Ascending aorta (tissue), 2 donors: ENCODE data around the gene GPHN. TPM values are rescaled to one million over a fixed set of nuclear protein-coding genes. Genes with fewer than 3 reads are reported as not detected.

Experiments used
- DNase-seq, 2 donors: peaks; one replicate each; pipeline ENCODE4 v3.0.0-alpha.2; 2019; ENCODE audit warnings: low spot score in 2 of 2
- H3K27ac ChIP-seq, 2 donors: fragments of 200-600 bp; sonication (generic); one replicate each; pipeline ENCODE4 v1.5.1; 2016 to 2017; ENCODE audit warnings: mild to moderate bottlenecking in 1 of 2
- H3K27me3 ChIP-seq: fragments of 200-600 bp; sonication (generic); one replicate; pipeline ENCODE4 v1.5.1; 2017
- H3K36me3 ChIP-seq, 2 donors: fragments of 200-600 bp; sonication (generic); one replicate each; pipeline ENCODE4 v1.5.1; 2016
- H3K4me1 ChIP-seq, 2 donors: fragments of 200-600 bp; sonication (generic); one replicate each; pipeline ENCODE4 v1.5.1; 2016 to 2017; ENCODE audit warnings: mild to moderate bottlenecking in 1 of 2
- H3K4me3 ChIP-seq, 2 donors: fragments of 200-600 bp; sonication (generic); one replicate each; pipeline ENCODE4 v1.5.1; 2016 to 2017; ENCODE audit warnings: mild to moderate bottlenecking in 1 of 2
- H3K9me3 ChIP-seq, 2 donors: fragments of 200-600 bp; sonication (generic); one replicate each; pipeline ENCODE4 v1.5.1; 2016
- CTCF ChIP-seq, 3 experiments: fragments of 200-600 bp in 2 of 3; fragments of 450-650 bp in 1 of 3; sonication (generic) in 2 of 3; IDR thresholded peaks; one replicate each; pipeline ENCODE4 v1.5.1; 2016 to 2019; ENCODE audit warnings: antibody characterized with exemption in 3 of 3, mild to moderate bottlenecking in 1 of 3, moderate library complexity in 1 of 3
- intact Hi-C: fragments of 100-400 bp; cut with DNase I; formaldehyde crosslinking; loops from one replicate; pipeline ENCODE4 v1.15.1; 2023
- total RNA-seq: library from RNA; depleted of rRNA; stranded (reverse); fragments of >200 nt; gene quantifications from one replicate; pipeline ENCODE4 v1.1.0, GENCODE V29; 2016

The GPHN gene
- total RNA-seq, 1 donor from 2014 or later, result 3.3 TPM

- Histone ChIP-seq H3K27me3 (no peaks in the 10 kb centered on the region), H3K36me3 (peaks cover 0 to 6% of the 10 kb centered on the region in 2 donors), H3K4me3 (no peak overlapping the region), H3K4me1 (no peaks in the 10 kb centered on the region), H3K9me3 (no peaks in the 10 kb centered on the region), H3K27ac (no peak overlapping the region)
- intact Hi-C loops, result no loop called here
- no peak for DNase-seq
- no peak for TF ChIP-seq CTCF (IDR thresholded peaks at IDR 0.05)
Measured at GRCh38 chr14:66998013-66998412, 490.1 kb downstream of the GPHN start.

- intact Hi-C loops, result no loop called here
- H3K4me1 ChIP-seq, result no peaks in the 10 kb centered on the region
Measured at GRCh38 chr14:66999978-67000377, 492.0 kb downstream of the GPHN start.

GRCh38 chr14:67002994-67003753 is 495.2 kb downstream of the GPHN start:
- no peak for TF ChIP-seq CTCF (IDR thresholded peaks at IDR 0.05)
- Histone ChIP-seq H3K9me3 (no peaks in the 10 kb centered on the region), H3K36me3 (peaks cover 0 to 1% of the 10 kb centered on the region in 2 donors), H3K27ac (no peak overlapping the region), H3K4me1 (no peaks in the 10 kb centered on the region), H3K4me3 (no peak overlapping the region), H3K27me3 (no peaks in the 10 kb centered on the region)
- no peak for DNase-seq
- intact Hi-C loops, result no loop called here

More at GRCh38 chr14:66999978-67000377, 492.0 kb downstream of the GPHN start:
- H3K27me3 ChIP-seq, result no peaks in the 10 kb centered on the region
- H3K4me3 ChIP-seq, result no peak overlapping the region
- TF ChIP-seq CTCF (IDR thresholded peaks at IDR 0.05), result no peak
- H3K9me3 ChIP-seq, result no peaks in the 10 kb centered on the region
- DNase-seq, result no peak
- H3K27ac ChIP-seq, result no peak overlapping the region
- peaks cover 0 to 6% of the 10 kb centered on the region in 2 donors for H3K36me3 ChIP-seq

- no peak for DNase-seq
- H3K4me3 ChIP-seq, result no peak overlapping the region
- intact Hi-C loops, result no loop called here
- H3K36me3 ChIP-seq, result no peaks in the 10 kb centered on the region
- no peaks in the 10 kb centered on the region for H3K9me3 ChIP-seq
- no peak overlapping the region for H3K27ac ChIP-seq
- no peaks in the 10 kb centered on the region for H3K4me1 ChIP-seq
- TF ChIP-seq CTCF (IDR thresholded peaks at IDR 0.05), result no peak
- H3K27me3 ChIP-seq, result no peaks in the 10 kb centered on the region
Measured at GRCh38 chr14:67004521-67004920, 496.6 kb downstream of the GPHN start.

- intact Hi-C loops, result no loop called here
- Histone ChIP-seq H3K4me3 (no peak overlapping the region), H3K27ac (no peak overlapping the region), H3K9me3 (no peaks in the 10 kb centered on the region), H3K27me3 (no peaks in the 10 kb centered on the region), H3K4me1 (no peaks in the 10 kb centered on the region), H3K36me3 (no peaks in the 10 kb centered on the region)
- no peak for TF ChIP-seq CTCF (IDR thresholded peaks at IDR 0.05)
- DNase-seq, result no peak
Measured at GRCh38 chr14:67010602-67011001, 502.7 kb downstream of the GPHN start.
